GM12878 (cell line): ENCODE measurements around the gene LGI4. TPM values are rescaled to one million over a fixed set of nuclear protein-coding genes. Genes with fewer than 3 reads are reported as not detected.

ENCODE experiments used
- ATAC-seq: fragments of 200-7000 bp; cut with Tn5 transposase; 3 replicates; pipeline ENCODE4 v1.9.1; 2020; ENCODE audit warnings: mild to moderate bottlenecking, moderate library complexity
- BruUV-seq: library from RNA; stranded (reverse); fragments of 400-500 nt; replicated peaks from 2 replicates; lab custom pipeline; 2021; lab: Mats Ljungman, UMichigan
- CTCF ChIA-PET: fragments of 300-600 bp; sonication (Branson Sonifier 250); formaldehyde crosslinking; extraction: SDS; loops from one replicate; lab custom pipeline; 2021; ENCODE audit warnings: inconsistent platforms; lab: Yijun Ruan, JAX
- POLR2A ChIA-PET: fragments of 350-600 bp; formaldehyde crosslinking; extraction: SDS; loops from one replicate; lab custom pipeline; 2021; ENCODE audit warnings: inconsistent platforms; lab: Charles Lee
- RAD21 ChIA-PET: fragments of 300-600 bp; sonication (Branson Sonifier 250); formaldehyde crosslinking; loops from one replicate; lab custom pipeline; 2023; ENCODE audit warnings: antibody characterized with exemption; ENCODE audit not compliant: unreplicated experiment; lab: Charles Lee
- SMC1A ChIA-PET: fragments of 300-600 bp; sonication (Branson Sonifier 250); formaldehyde crosslinking; loops from one replicate; lab custom pipeline; 2023; ENCODE audit not compliant: unreplicated experiment, uncharacterized antibody; lab: Charles Lee
- DNase-seq: peaks from one replicate; pipeline ENCODE4 v3.0.0-alpha.2; 2011; ENCODE audit warnings: low read depth, low spot score
- FAIRE-seq: peaks from 3 replicates; lab custom pipeline; 2011; peaks lifted over from hg19 to GRCh38; lab: Jason Lieb, UNC
- H2AFZ ChIP-seq: 2 replicates; pipeline ENCODE4 v1.6.0; 2011; ENCODE audit warnings: low read depth, low read length, control low read depth; ENCODE audit not compliant: control insufficient read depth
- H3K27ac ChIP-seq: 2 replicates; pipeline ENCODE4 v1.5.1; 2011; ENCODE audit warnings: control low read depth; ENCODE audit not compliant: control insufficient read depth, insufficient read depth
- H3K27me3 ChIP-seq, 2 experiments: replicated peaks in 1 of 2; 2 replicates each; pipeline versions ENCODE4 v1.6.0 to v1.6.1; 2011; ENCODE audit warnings: low read length in 1 of 2; ENCODE audit not compliant: control insufficient read depth in 2 of 2, insufficient read depth in 2 of 2
- H3K36me3 ChIP-seq, 2 experiments: 2 replicates each; pipeline ENCODE4 v1.5.1; 2011; ENCODE audit warnings: low read length in 1 of 2; ENCODE audit not compliant: control insufficient read depth in 2 of 2, insufficient read depth in 2 of 2
- H3K4me1 ChIP-seq: 2 replicates; pipeline ENCODE4 v1.6.1; 2011; ENCODE audit warnings: mild to moderate bottlenecking, low read length, moderate library complexity, mixed read lengths; ENCODE audit not compliant: control insufficient read depth, insufficient read depth
- H3K4me2 ChIP-seq: 2 replicates; pipeline ENCODE4 v1.6.0; 2011; ENCODE audit warnings: control low read depth; ENCODE audit not compliant: control insufficient read depth, insufficient read depth
- H3K4me3 ChIP-seq: fragments of 200-600 bp; sonication (generic); 2 replicates; pipeline ENCODE4 v1.5.1; 2016
- H3K79me2 ChIP-seq: 2 replicates; pipeline ENCODE4 v1.6.0; 2011; ENCODE audit warnings: low read length; ENCODE audit not compliant: control insufficient read depth, insufficient read depth
- H3K9ac ChIP-seq: 2 replicates; pipeline ENCODE4 v1.8.0; 2011; ENCODE audit warnings: low read length, control low read depth, mixed read lengths; ENCODE audit not compliant: control insufficient read depth, insufficient read depth
- H3K9me3 ChIP-seq: replicated peaks from 3 replicates; pipeline ENCODE4 v1.5.1; 2011; ENCODE audit warnings: mild to moderate bottlenecking, low read length; ENCODE audit not compliant: control insufficient read depth, insufficient read depth
- H4K20me1 ChIP-seq: 2 replicates; pipeline ENCODE4 v1.6.0; 2011; ENCODE audit not compliant: control insufficient read depth, insufficient read depth
- E2F4 ChIP-seq: IDR thresholded peaks from 2 replicates; pipeline ENCODE4 v1.6.1; 2012; ENCODE audit warnings: low read depth, low read length, improper control_type of control experiment
- ELK1 ChIP-seq: IDR thresholded peaks from 2 replicates; pipeline ENCODE4 v1.6.1; 2012; ENCODE audit warnings: low read depth, low read length, improper control_type of control experiment
- EZH2 ChIP-seq: IDR thresholded peaks from 2 replicates; pipeline ENCODE4 v1.6.1; 2012; ENCODE audit warnings: low read depth, mild to moderate bottlenecking, control low read depth, inconsistent platforms, low read length, borderline replicate concordance; ENCODE audit not compliant: control insufficient read depth
- NFXL1 ChIP-seq: fragments of 450-650 bp; IDR thresholded peaks from 2 replicates; pipeline ENCODE4 v1.6.1; 2017; ENCODE audit warnings: antibody characterized with exemption, mild to moderate bottlenecking, borderline replicate concordance
- POLR2AphosphoS5 ChIP-seq: IDR thresholded peaks from 2 replicates; pipeline ENCODE4 v1.6.1; 2011; ENCODE audit warnings: mild to moderate bottlenecking, low read length, inconsistent platforms
- RBBP5 ChIP-seq: fragments of 200-600 bp; sonication (generic); conservative IDR thresholded peaks from 2 replicates; pipeline ENCODE4 v1.6.1; 2016
- REST ChIP-seq: IDR thresholded peaks from 2 replicates; pipeline ENCODE4 v1.6.1; 2012; ENCODE audit warnings: mild to moderate bottlenecking, low read depth, low read length
- SMAD5 ChIP-seq: IDR thresholded peaks from 2 replicates; pipeline ENCODE4 v1.6.1; 2016; ENCODE audit warnings: antibody characterized with exemption, low read depth
- STAT1 ChIP-seq: fragments of 450-650 bp; conservative IDR thresholded peaks from 2 replicates; pipeline ENCODE4 v1.6.1; 2014; ENCODE audit warnings: antibody characterized with exemption, mild to moderate bottlenecking
- STAT3 ChIP-seq: IDR thresholded peaks from 2 replicates; pipeline ENCODE4 v1.6.1; 2011; ENCODE audit warnings: low read depth, low read length, improper control_type of control experiment
- TCF7 ChIP-seq: IDR thresholded peaks from 2 replicates; pipeline ENCODE4 v1.6.1; 2014; ENCODE audit warnings: antibody characterized with exemption, borderline replicate concordance
- USF1 ChIP-seq: IDR thresholded peaks from 2 replicates; pipeline ENCODE4 v1.6.1; 2011; ENCODE audit warnings: borderline replicate concordance, low read depth, mild to moderate bottlenecking, moderate library complexity, mixed read lengths, low read length; ENCODE audit not compliant: insufficient read depth; ENCODE audit errors: extremely low read length
- ZBTB33 ChIP-seq: fragments of 450-650 bp; IDR thresholded peaks from 2 replicates; pipeline ENCODE4 v1.6.1; 2017; ENCODE audit warnings: mild to moderate bottlenecking
- WGBS: methylation state at CpG from one replicate; pipeline ENCODE4 v1.1.6; 2016; ENCODE audit warnings: low lambda C conversion rate; ENCODE audit not compliant: insufficient replicate concordance, insufficient coverage; ENCODE audit errors: missing lambda C conversion rate; 5-methylcytosine and 5-hydroxymethylcytosine counted together
- in situ Hi-C: fragments of 300-500 bp; cut with MboI; formaldehyde crosslinking; loops from 9 replicates; pipeline ENCODE4 v1.14.3; 2018; ENCODE audit warnings: mixed read lengths
- intact Hi-C: fragments of 100-400 bp; cut with micrococcal nuclease; formaldehyde crosslinking; loops from one replicate; pipeline ENCODE4 v1.14.2; 2022; ENCODE audit not compliant: unreplicated experiment
- polyA plus RNA-seq, 11 experiments: library from polyadenylated mRNA; depleted of rRNA in 4 of 11; unstranded in 6 of 11; stranded (reverse) in 5 of 11; fragments of >200 nt; fragmentation: Nextera tagmentation in 4 of 11; fragmentation: Illumina TruSeq in 1 of 11; extraction: Ambion mirVana in 4 of 11; extraction: Trizol in 1 of 11; gene quantifications; 1 replicate in 1 of 11; 2 replicates in 10 of 11; pipeline versions ENCODE4 v1.2.1 to v1.2.3, GENCODE V29; 2011 to 2016; ENCODE audit warnings: inconsistent platforms in 2 of 11, missing spikeins in 2 of 11, low read depth in 1 of 11
- total RNA-seq, 4 experiments: library from RNA; depleted of rRNA in 3 of 4; stranded (reverse); fragments of >200 nt in 3 of 4; fragmentation: Illumina TruSeq in 1 of 4; extraction: Trizol in 1 of 4; gene quantifications; 2 replicates each; pipeline versions ENCODE4 v1.2.1 to v1.2.3, GENCODE V29; 2013 to 2021

The LGI4 gene
- total and polyA plus RNA-seq, 10 of the 15 experiments (the other 5 are each of a cell fraction or from before 2014, with no cell fraction given) = 0.11 TPM; not detected in 9

- in situ Hi-C loops (no loop called here), intact Hi-C loops (no loop called here)
- Histone ChIP-seq H3K79me2 (no peaks in the 10 kb centered on the region), H3K4me3 (no peak overlapping the region), H3K4me1 (no peaks in the 10 kb centered on the region), H3K4me2 (no peak overlapping the region), H3K9ac (no peak overlapping the region), H4K20me1 (no peaks in the 10 kb centered on the region), H3K27me3 (peaks cover 0 to 2% of the 10 kb centered on the region in 2 experiments; a peak in 1 of 4 replicates), H3K27ac (no peak overlapping the region), H2AFZ (no peak overlapping the region), H3K36me3 (no peaks in the 10 kb centered on the region), H3K9me3 (no peaks in the 10 kb centered on the region; the same call in 2 of the 3 replicates)
- RAD21 ChIA-PET = no interaction called here
- no peak for FAIRE-seq
- TF ChIP-seq USF1 (no peak), ELK1 (no peak), NFXL1 (no peak), ZBTB33 (no peak), RBBP5 (no peak), STAT3 (no peak), STAT1 (no peak), REST (no peak), POLR2AphosphoS5 (no peak), EZH2 (no peak), SMAD5 (no peak), TCF7 (no peak), E2F4 (no peak)
- POLR2A ChIA-PET = no interaction called here
- WGBS = 48% methylated on average over 10 of the region's 11 CpGs
- SMC1A ChIA-PET = no interaction called here
- no TSS peak for BruUV-seq
- CTCF ChIA-PET = interaction anchor here (1.2 kb wide), 1 partner anchor 29 kb away, joined by 5 read pairs; no protein-coding TSS in a partner anchor
- DNase-seq = no peak
- ATAC-seq = no peak
These were observed 26.1 kb downstream of the LGI4 start for GRCh38 chr19:35108730-35109129.
